Activated CD4-positive, alpha-beta T cell treated with anti-CD3 and anti-CD28 coated beads, Interleukin-2, Interleukin-4, amounts not matched to agents 100 ng/mL and 50 ng/mL, durations not matched to agents 16 hours and 8 hours (primary cell): ENCODE data around the gene JSRP1.
A peak's percentile ranks its signal among the peaks of the same experiment; 100 is the strongest.

ENCODE experiments used
- DNase-seq: peaks from one replicate; pipeline ENCODE4 v3.0.0-alpha.2; 2020; ENCODE audit warnings: low spot score

The JSRP1 gene, protein sequence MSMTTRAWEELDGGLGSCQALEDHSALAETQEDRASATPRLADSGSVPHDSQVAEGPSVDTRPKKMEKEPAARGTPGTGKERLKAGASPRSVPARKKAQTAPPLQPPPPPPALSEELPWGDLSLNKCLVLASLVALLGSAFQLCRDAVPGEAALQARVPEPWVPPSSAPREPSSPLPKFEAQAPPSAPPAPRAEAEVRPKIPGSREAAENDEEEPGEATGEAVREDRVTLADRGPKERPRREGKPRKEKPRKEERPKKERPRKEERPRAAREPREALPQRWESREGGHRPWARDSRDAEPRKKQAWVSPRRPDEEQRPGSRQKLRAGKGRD

DNA sequence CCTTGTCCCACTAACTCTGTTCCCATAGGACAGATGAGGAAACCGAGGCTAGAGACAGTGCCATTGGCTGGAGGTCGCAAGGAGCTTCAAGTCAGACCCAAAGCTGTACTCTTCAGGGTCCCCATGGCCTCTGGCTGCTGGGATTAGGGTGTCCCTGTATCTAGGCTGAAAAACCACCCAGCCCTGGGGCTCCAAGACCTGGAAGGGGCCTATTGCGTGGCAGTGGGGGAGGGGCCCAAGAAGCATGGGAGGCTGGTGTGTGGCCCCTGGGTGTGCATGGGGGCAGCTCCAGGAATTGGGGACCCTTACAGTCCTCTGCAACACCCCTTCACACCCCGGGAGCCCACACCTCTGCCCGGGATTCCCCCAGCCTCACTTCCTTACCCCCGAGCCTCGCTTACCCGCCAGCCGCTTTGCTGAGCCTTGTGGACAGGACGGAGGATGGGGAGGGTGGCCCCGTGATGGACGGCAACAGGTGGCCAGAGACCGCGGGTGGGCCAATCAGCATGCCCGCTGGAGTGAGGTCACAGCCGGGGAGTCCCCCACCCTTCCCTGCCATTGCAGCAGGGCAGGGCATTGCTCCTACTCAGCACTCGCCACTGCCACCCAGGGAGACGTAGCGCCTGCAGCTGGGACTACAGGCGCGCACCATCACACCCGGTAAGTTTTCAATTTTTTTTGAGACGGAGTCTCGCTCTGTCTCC lies at the start of gene JSRP1:
JSRP1 (minus strand) TSS at position 436 of the 704 bp plus-strand sequence. CDS start 1,103 bp downstream, outside the sequence.
- no peak for DNase-seq

DNA sequence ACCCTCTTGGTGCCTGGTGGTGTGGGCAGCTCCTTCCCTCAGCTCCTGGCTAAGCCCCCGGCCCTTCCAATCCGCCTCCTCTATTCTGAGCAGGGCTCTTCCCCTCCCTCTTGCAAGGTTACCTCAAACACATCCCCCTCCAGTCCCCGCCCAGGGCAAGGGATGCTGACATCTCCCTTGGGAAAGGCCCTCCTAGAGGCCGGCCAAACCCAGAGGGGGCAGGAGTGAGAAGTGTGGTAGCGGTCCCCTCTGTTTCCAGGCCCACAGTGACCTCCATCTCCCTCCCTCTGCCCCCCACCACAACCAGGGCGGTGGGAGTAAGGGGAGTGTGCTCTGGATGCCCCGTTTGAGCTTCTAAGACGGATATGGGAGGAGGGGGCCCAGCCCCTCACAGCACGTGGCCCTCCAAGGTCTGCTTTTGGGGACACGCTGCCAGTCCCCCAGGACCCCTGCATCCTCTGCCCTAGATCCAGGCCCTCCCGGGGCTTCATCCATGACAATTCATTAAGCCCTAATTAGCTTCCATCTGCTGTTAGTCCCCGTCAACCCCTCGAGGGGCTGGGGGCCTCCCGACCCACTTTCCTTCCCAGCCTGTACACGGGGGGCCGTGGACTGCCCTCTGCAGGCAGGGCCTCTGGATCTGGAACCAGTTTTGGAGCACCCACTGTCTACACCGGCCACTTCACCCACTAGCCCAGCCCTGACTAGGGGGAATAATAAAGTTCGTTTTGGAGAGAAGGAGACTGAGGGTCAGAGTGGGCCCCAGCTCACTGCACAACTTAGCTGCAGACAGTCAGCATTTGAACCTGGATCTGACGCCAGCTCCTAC lies 49.4 kb upstream of the JSRP1 start:
- no peak for DNase-seq

DNA sequence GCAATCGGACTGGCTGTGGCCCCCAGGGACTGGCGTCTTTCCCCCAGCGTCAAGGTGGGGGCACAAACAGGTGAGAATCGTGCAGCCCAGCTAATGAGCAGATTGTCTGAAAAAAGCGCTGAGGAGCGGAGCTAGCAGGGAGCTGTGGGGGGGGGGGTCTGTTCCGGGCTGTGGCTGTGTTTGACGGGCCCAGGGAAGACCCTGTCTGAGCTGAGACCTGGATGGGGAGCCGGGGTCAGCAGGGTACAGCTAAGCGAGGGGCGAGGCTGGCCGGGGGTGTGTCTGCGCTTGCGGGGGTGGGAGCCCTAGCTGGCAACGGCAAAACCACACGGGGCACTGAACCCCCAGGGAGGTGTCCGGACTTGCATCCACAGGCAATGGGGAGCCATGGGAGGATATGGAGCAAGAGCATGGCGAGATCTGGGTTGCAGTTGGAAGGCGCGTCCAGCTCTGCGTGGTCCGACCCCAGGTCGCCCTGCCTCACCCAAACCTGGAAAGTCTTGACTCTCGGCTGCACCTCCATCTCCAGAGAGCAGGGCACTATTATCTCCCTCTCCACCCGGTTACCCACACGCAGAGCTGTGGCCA lies 47.1 kb upstream of the JSRP1 start:
- DNase-seq, result no peak

DNA sequence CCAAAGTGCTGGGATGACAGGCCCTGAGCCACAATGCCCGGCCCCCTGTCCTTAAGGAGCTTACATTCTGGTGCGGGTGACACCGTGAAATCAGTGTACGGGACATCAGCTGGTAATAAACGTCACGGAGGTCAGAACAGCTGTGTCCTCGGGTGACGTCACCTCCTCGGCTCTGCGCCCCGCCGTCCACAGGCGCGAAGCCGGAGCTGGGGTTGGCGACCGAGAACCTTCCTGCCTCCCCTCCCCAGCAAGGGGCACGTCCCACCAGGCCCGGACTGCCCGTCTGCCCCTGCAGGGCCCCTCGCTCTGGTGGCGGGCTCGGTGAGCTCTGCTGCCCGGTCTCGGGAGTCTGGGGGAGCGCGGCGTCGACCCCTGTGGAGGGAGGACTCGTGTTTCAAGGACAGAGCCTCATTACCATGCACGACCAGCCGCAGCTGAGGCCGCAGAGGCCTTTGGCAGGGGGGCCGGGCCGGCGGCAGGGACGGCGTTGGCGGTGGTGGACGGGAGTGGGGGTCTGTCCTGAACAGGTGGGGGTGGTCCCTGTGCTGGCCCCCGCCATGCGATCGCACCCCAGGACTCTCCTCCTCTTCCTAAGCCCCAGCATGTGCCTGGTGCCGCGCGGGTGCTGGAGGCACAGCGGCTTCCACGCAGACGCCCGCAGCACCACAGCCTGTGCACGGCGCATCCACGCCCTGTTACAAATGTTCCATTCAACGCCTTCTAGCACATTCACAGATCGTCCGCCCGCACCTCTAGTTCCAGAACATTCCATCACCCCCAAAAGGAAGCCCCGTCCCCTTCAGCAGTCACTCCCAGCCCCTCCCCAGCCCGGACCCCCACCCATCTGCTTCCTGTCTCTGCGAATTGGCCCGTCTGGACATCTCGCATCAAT lies 46.3 kb upstream of the JSRP1 start:
- DNase-seq, result no peak

DNA sequence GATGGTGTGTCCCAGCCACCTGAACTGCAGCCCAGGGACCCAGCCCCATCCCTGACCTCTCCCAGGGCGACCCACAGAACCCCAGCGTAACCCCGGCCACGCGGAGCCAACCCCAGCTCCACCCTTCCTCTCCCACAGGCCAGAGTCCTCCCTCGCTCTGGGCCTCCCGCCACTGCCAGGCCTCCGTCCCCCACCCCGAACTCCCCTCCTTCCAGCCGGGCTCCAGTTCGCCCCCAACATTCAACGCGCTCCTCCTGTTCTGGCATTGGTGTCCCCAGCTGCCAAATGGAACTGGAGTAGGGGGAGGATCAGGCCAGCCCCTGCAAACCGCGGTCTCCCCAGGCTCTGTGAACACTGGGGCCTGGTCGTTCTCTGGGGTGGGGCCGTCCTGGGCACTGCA lies 44.3 kb upstream of the JSRP1 start:
- no peak for DNase-seq

DNA sequence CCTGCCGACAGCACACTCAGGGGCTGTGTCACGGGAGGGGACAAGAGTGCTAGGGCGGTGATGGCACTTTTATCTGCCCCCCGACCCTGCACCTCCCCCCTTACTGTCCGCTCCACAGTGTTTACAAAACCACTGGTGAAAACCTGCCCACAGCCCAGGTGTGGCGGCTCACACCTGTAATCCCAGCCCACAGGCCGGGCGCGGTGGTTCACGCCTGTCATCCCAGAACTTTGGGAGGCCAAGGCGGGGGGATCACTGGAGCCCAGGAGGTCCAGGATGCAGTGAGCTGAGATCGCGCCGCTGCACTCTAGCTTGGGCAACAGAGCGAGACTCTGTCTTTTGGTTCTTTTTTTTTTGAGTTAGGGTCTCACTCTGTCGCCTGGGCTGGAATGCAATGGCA lies 39.9 kb upstream of the JSRP1 start:
- no peak for DNase-seq

DNA sequence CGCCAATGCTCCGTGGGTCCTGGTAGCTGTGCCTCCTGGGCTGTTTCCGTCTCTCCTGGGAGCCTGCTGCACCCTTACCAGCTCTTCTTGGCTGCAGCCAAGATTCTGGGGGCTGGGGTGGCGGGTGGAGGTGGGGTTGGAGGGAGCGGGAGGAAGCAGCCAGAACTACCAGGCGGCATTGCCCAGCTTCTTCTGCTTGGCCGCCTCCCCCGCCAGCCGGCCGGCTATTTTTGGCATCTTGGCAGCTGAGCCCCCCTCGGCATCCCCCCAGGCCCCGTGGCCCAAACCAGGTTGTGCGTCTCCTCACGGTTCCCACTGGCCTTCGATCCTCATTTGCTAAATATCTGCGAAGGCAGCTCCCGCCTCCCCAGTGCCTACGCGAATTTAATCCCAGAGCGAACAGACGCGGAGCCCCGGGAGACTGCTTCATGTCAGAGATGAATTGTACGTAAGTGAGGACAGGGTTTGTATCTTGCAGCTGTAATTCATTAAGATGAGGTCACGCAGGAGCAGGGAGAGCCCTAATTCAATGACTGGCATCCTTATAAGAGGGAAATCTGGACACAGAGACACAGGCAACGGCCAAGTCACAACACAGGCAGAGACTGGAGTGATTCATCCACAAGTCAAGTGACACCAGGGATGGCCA lies 38.6 kb upstream of the JSRP1 start:
- no peak for DNase-seq

DNA sequence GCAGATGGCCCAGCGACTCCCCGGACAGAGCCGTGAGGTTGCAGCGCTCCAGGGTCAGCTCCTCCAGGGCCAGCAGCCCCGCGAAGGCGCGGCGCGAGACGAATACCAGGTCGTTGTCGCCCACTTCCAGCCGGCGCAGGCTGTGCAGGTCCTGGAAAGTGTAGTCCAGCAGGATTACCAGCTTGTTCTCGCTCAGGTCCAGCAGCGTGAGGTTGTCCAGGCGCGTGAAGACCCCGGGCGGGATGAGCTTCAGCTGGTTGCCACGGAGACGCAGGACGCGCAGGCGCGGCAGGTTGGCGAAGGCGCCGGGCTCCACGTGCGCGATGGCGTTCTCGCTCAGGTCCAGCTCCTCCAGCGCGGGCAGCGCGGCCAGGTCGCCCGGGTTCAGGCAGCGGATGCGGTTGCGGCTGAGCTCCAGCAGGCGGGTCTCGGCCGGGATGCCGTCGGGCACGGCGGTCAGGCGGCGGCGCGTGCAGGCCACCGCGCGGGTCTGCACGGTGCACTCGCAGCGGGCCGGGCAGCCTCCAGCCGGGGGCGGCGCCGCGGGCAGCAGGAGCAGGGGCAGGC lies 35.1 kb upstream of the JSRP1 start:
- no peak for DNase-seq

DNA sequence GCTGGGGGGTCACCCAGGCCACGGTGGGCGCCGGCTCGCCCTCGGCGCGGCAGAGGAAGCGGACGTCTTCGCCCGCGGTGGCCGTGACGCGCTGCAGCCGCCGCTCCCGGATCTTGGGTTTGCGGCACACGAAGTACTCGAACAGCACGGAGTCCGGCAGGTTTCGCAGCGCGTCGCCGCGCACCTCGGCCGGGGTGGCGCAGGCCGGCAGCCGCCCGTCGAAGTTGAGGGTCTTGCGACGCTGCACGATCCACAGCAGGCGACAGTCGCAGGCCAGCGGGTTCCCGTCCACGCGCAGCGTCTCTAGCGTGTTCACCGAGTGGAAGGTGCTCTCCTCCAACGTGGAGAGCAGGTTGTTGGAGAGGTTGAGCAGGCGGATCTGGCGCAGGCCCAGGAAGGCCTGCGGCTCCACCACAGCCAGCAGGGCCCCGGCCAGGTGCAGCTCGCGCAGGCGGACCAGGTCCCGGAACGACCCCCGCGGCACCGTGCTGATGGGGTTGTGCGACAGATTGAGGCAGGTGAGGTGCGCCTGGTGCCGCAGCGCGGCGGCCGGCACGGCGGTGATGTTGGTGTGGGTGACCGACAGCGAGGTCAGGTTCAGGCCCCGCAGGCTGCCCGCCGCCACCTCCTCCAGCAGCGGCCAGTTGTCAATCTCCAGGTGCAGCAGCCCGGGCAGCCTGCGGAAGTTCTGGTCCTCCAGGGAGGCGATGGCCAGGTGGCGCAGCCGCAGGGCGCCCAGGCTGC lies 34.4 kb upstream of the JSRP1 start:
- no peak for DNase-seq

DNA sequence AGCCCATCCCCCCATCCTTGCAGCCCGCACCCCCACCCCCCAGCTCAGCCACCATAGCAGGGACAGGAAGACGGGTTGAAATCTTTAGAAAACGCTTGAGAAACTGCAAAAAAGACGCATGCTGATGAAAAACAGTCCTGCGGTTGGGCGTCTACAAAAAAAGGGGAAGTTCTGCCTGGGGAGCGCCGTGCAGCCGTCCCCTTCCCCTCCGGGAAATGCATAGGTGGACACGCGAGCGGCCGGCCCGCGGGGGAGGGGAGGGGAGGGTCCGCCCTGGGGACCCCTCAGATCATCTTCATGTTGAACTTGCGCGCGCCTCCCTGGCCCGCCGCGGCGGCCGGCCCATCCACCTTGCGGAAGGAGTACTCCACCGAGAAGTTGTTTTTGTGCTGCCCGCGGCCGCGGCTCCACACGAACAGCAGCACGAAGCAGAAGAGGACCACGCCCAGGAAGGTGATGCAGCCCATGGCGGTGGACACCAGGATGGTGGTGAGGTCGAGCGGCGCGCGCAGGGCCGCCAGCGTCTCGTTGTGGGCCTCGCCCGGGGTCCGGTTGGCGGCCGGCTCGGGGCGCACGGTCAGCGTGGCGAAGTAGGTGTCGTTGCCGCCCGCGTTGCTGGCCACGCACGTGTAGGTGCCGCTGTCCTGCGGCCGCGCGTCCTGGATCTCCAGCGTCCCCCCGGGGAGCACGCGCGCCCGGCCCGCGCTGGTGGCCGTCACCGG lies 33.7 kb upstream of the JSRP1 start:
- peak; percentile 47 for DNase-seq

DNA sequence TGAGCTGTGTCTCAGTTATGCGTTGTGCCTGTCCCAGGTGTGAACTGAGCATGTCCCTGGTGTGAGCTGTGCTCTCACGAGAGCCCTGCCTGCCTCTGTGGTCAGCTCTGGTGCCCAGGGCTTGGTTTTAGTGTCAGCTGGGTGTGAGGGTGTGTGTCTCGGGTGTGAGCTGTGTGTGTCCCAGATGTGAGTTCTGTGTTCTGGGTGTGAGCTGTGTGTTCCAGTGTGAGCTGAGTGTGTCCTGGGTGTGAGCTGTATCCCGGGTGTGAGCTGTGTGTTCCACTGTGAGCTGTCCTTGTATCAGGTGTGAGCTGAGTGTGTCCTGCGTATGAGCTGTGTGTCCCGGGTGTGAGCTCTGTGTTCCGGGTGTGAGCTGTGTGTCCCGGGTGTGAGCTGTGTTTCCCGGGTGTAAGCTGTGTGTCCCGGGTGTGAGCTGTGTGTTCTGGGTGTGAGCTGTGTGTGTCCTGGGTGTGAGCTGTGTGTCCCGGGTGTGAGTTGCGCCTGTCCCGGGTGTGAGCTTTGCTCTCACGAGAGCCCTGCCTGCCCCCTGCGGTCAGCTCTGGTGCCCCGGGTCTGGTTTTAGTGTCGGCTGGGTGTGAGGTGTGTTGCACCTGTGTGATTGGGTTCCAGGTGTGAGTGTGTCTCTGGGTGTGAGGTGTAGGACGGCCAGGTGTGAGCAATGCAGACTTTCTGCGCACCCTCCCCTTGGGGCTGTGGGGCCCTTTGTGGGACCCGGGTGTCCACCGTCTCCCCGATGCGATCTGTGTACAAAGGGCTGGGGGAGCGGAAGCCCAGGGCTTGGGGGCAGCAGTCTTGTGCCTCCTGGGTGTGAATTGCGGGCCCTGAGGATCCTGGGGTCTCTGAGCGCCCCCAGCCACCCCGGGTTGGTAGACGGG lies 32.8 kb upstream of the JSRP1 start:
- no peak for DNase-seq

DNA sequence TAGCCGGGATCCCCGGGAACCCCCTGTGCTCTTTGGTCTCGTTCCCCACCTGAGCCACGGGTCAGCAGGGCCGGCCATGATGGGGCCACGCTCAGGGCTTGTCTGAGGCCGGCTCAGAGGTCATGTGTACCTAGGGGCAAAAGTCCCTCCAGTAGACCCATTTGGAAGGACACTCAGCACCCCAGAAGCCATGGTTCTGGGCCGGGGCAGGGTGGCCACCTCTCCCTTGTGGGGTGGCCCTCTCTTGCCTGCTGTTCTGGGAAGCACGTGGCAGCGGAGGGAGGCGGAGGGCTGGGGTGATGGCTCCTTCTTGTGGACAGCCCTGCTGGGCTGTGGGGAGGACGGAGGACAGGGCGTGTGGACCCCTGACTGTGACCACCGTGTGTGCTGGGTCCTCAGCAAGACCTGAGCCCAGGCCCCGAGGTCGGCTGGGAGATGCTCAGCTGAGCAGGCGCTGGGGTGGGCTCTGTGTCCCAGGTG lies 32.2 kb upstream of the JSRP1 start:
- no peak for DNase-seq

DNA sequence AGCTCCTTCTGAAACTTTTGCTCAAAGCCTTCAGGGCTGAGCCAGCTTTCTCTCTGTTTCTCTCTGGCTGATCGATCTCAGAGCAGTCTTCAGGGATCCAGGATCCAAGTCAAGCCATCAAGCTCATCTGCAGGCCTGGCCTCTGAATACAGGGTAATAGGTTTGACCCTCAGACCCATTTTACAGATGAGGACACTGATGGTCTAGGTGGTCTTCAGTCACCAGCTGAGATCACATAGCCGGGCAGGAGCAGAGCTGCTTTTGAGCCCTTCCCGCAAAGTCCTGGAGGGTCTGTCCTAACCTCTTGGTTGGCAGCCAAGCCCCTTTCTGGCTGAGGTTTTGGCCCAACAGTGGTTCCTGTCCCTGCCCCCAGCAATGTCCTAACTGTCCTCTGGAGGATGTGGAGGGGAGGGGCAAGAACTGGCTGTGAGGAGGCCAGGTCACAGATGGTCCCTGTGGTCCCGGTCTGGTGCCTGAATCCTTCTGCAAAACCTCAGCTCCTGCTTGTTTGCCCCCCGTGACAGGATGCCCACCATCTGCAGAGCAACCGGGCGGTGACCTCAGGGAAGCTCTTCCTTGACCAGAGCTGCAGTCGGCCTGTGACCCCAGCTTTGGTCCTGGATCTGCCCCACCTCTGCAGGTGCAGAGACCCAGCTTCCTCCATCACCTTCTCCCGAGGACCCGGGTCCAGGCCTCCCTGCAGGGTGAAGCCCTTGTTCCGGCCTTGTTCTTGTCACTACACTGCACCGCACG lies 31.5 kb upstream of the JSRP1 start:
- no peak for DNase-seq

DNA sequence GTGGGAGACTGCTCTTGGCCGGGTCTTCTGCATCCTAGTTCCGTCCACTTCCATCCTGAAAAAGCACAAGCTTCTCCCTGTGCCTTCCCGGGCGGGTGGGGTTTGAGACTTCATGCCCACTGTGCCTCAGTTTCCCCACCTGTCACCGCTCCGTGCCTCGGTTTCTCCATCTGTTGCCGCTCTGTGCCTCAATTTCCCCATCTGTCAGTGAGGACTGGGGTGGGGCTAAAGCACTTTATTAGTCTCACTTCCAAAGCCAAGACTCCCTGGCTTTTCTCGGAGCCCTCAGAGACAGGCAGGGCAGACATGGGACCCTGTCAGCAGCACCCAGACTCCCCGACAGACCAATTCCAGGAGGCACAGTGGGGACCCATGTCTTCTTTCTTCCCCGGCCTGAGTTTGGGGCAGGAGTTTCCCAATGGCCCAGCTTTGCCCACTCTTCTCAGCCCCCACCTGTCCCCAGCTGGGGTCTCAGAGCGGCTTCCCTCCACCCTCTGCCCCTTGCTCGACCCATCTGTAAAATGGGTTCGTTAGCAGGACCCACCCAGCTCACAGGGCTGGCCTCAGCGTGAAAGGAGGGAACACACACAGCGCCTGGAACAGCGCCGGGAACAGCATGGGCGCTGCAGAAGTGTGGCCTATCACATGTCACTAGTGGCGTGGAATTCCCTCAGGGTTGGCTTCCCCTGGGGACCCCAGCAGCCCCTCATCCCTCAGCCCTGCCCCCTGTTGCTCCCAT lies 30.4 kb upstream of the JSRP1 start:
- DNase-seq, result no peak

DNA sequence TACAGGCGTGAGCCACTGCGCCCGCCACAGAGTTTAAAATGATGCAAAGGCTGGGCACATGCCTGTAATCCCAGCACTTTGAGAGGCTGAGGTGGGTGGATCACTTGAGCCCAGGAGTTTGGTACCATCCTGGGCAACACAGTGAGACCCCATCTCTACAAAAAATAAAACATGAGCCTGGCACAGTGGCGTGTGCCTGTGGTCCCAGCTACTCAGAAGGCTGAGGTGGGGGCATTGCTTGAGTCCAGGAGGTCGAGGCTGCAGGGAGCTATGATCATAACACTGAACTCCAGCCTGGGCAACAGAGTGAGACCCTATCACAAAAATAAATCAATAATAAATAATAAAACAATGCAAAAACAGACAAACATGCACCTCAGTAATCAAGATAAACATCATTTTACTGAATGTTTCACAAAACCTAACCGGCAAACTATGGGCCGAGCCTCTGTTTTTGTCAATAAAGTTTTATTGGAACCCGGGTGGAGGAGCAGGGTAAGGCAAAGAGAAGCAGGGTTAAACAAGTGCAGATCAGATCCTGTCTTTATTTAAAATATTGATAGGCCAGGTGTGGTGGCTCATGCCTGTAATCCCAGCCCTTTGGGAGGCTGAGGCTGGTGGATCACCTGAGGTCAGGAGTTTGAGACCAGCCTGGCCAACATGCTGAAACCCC lies 27.8 kb upstream of the JSRP1 start:
- no peak for DNase-seq

DNA sequence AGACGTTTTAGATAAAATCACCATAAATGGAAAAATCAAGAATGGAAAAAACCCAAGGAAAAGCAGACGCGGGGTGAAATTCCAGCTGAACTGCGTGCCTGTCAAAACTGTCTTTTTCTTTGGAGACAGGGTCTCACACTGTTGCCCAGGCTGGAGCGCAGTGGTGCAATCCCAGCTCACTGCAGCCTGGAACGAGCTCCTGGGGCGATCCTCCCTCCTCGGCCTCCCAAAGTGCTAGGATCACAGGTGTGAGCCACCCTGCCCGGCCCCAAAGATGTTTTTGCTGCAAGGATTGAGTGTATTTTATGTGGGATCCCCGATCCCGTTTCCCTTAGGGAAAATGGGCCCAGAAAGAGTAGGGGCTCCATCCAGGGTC lies 26.6 kb upstream of the JSRP1 start:
- DNase-seq, result no peak
